HepG2 (cell line): ENCODE measurements around the gene MEX3A. TPM values are rescaled to one million over a fixed set of nuclear protein-coding genes. Genes with fewer than 3 reads are reported as not detected.

Source experiments
- ATAC-seq: fragments of 200-7000 bp; cut with Tn5 transposase; 3 replicates; pipeline ENCODE4 v1.9.1; 2020; ENCODE audit warnings: mild to moderate bottlenecking, moderate library complexity
- BruUV-seq: library from RNA; stranded (reverse); fragments of 400-500 nt; replicated peaks from 2 replicates; lab custom pipeline; 2021; lab: Mats Ljungman, UMichigan
- CTCF ChIA-PET: fragments of 300-600 bp; formaldehyde crosslinking; extraction: SDS; loops from one replicate; lab custom pipeline; 2021; ENCODE audit warnings: low total read pairs, inconsistent platforms, low intra/inter-chr PET ratio; lab: Yijun Ruan, JAX
- POLR2A ChIA-PET: fragments of 350-600 bp; sonication (Branson Sonifier 250); formaldehyde crosslinking; loops from one replicate; lab custom pipeline; 2020; ENCODE audit warnings: antibody characterized with exemption, inconsistent platforms; lab: Yijun Ruan, JAX
- DNase-seq: peaks from one replicate; pipeline ENCODE4 v3.0.0-alpha.2; 2015; ENCODE audit warnings: low spot score
- FAIRE-seq: peaks from 3 replicates; lab custom pipeline; 2011; peaks lifted over from hg19 to GRCh38; lab: Jason Lieb, UNC
- H2AFZ ChIP-seq: one replicate; pipeline ENCODE4 v1.6.1; 2011; ENCODE audit warnings: low read length, inconsistent platforms
- H3K27ac ChIP-seq: fragments of 300-600 bp; 3 replicates; pipeline ENCODE4 v1.8.0; 2011; ENCODE audit warnings: mixed run types, mild to moderate bottlenecking, mixed read lengths, low read length, inconsistent platforms; ENCODE audit not compliant: insufficient read depth; ENCODE audit errors: extremely low read length
- H3K27me3 ChIP-seq, 2 experiments: fragments of 200-600 bp in 1 of 2; 2 replicates in 1 of 2; 3 replicates in 1 of 2; pipeline versions ENCODE4 v1.6.0 to v1.8.0; 2011; ENCODE audit warnings: low read length in 2 of 2, mild to moderate bottlenecking in 2 of 2, moderate library complexity in 2 of 2, inconsistent platforms in 1 of 2; ENCODE audit not compliant: insufficient read depth in 2 of 2, control insufficient read depth in 1 of 2
- H3K36me3 ChIP-seq, 2 experiments: fragments of 200-600 bp in 1 of 2; replicated peaks in 1 of 2; 2 replicates in 1 of 2; 3 replicates in 1 of 2; pipeline versions ENCODE4 v1.5.1 to v1.8.0; 2011; ENCODE audit warnings: low read length in 2 of 2, inconsistent platforms in 1 of 2; ENCODE audit not compliant: insufficient read depth in 2 of 2, control insufficient read depth in 1 of 2
- H3K4me1 ChIP-seq: 2 replicates; pipeline ENCODE4 v1.5.1; 2012; ENCODE audit warnings: low read length, inconsistent platforms; ENCODE audit not compliant: insufficient read depth
- H3K4me2 ChIP-seq: 2 replicates; pipeline ENCODE4 v1.6.0; 2011; ENCODE audit warnings: low read depth, low read length, inconsistent platforms
- H3K4me3 ChIP-seq, 3 experiments: fragments of 200-600 bp in 1 of 3; sonication (generic), shearing (Covaris generic) in 1 of 3; replicated peaks in 1 of 3; 2 replicates each; pipeline ENCODE4 v1.5.1; 2011 to 2016; ENCODE audit warnings: low read length in 3 of 3, inconsistent platforms in 2 of 3, low read depth in 2 of 3, mild to moderate bottlenecking in 2 of 3, control low read depth in 1 of 3, mixed read lengths in 1 of 3; ENCODE audit not compliant: insufficient read depth in 1 of 3
- H3K79me2 ChIP-seq: one replicate; pipeline ENCODE4 v1.6.1; 2011; ENCODE audit warnings: low read length, inconsistent platforms; ENCODE audit not compliant: insufficient read depth
- H3K9ac ChIP-seq: 2 replicates; pipeline ENCODE4 v1.6.0; 2011; ENCODE audit warnings: mild to moderate bottlenecking, low read depth, low read length, inconsistent platforms; ENCODE audit not compliant: insufficient read depth
- H3K9me3 ChIP-seq: 2 replicates; pipeline ENCODE4 v1.5.1; 2012; ENCODE audit warnings: mild to moderate bottlenecking, low read length
- H4K20me1 ChIP-seq: 2 replicates; pipeline ENCODE4 v1.6.0; 2011; ENCODE audit warnings: inconsistent platforms, mild to moderate bottlenecking, low read length, moderate library complexity; ENCODE audit not compliant: insufficient read depth
- ATF7 ChIP-seq, 2 experiments: fragments of 450-650 bp in 1 of 2; sonication (generic) in 1 of 2; formaldehyde crosslinking in 1 of 2; IDR thresholded peaks; 2 replicates each; pipeline versions ENCODE4 v1.4.0 to v1.6.1; 2016 to 2020; ENCODE audit warnings: antibody characterized with exemption in 1 of 2, mild to moderate bottlenecking in 1 of 2, missing genetic modification reagents in 1 of 2
- HDAC6 ChIP-seq: fragments of 200-600 bp; sonication (generic); IDR thresholded peaks from 2 replicates; pipeline ENCODE4 v1.7.0; 2017; ENCODE audit warnings: mild to moderate bottlenecking, antibody characterized with exemption, low read length, low read depth
- KMT2A ChIP-seq: sonication (generic); formaldehyde crosslinking; IDR thresholded peaks from 2 replicates; pipeline ENCODE4 v1.4.0; 2020; ENCODE audit warnings: missing genetic modification reagents
- MED8 ChIP-seq: sonication (generic); formaldehyde crosslinking; IDR thresholded peaks from 2 replicates; pipeline ENCODE4 v1.8.1; 2023; ENCODE audit warnings: mild to moderate bottlenecking, missing genetic modification reagents; ENCODE audit not compliant: insufficient replicate concordance
- PAWR ChIP-seq: sonication (generic); formaldehyde crosslinking; IDR thresholded peaks from 2 replicates; pipeline ENCODE4 v1.4.0; 2020; ENCODE audit warnings: missing genetic modification reagents, mild to moderate bottlenecking, borderline replicate concordance
- ZBTB42 ChIP-seq: sonication (generic); formaldehyde crosslinking; IDR thresholded peaks from 2 replicates; pipeline ENCODE4 v1.5.0; 2020; ENCODE audit warnings: mild to moderate bottlenecking, missing genetic modification reagents
- ZFY ChIP-seq: sonication (generic); formaldehyde crosslinking; IDR thresholded peaks from 2 replicates; pipeline ENCODE4 v1.4.0; 2020; ENCODE audit warnings: missing genetic modification reagents
- ZNF160 ChIP-seq: sonication (generic); formaldehyde crosslinking; IDR thresholded peaks from 2 replicates; pipeline ENCODE4 v1.8.0; 2022; ENCODE audit warnings: mild to moderate bottlenecking, inconsistent platforms, missing genetic modification reagents
- ZNF761 ChIP-seq: sonication (generic); formaldehyde crosslinking; conservative IDR thresholded peaks from 2 replicates; pipeline ENCODE4 v1.4.0; 2020; ENCODE audit warnings: mild to moderate bottlenecking, missing genetic modification reagents
- ZNF782 ChIP-seq: sonication (generic); formaldehyde crosslinking; IDR thresholded peaks from 2 replicates; pipeline ENCODE4 v1.4.0; 2020; ENCODE audit warnings: missing genetic modification reagents, mild to moderate bottlenecking, borderline replicate concordance
- ZNF879 ChIP-seq: sonication (generic); formaldehyde crosslinking; IDR thresholded peaks from 2 replicates; pipeline ENCODE4 v1.8.1; 2023; ENCODE audit warnings: missing genetic modification reagents
- WGBS: methylation state at CpG from one replicate; pipeline ENCODE4 v1.1.6; 2017; ENCODE audit warnings: low lambda C conversion rate; 5-methylcytosine and 5-hydroxymethylcytosine counted together
- in situ Hi-C: cut with HindIII; loops from 2 replicates; pipeline ENCODE4 v1.10.0; 2017; ENCODE audit warnings: low pct_unique_long_range_greater_than_20kb; ENCODE audit not compliant: extremely low pct_ligation_motif_present
- intact Hi-C: fragments of 100-400 bp; cut with micrococcal nuclease; formaldehyde crosslinking; loops from one replicate; pipeline ENCODE4 v1.10.0; 2022; ENCODE audit not compliant: unreplicated experiment
- polyA plus RNA-seq, 8 experiments: library from polyadenylated mRNA; depleted of rRNA in 3 of 8; stranded (reverse) in 7 of 8; unstranded in 1 of 8; fragments of >200 nt; fragmentation: Illumina TruSeq in 4 of 8; extraction: Trizol in 4 of 8; gene quantifications; 2 replicates each; pipeline versions ENCODE4 v1.2.1 to v1.2.3, GENCODE V29; 2011 to 2016; ENCODE audit warnings: low read depth in 4 of 8, missing spikeins in 1 of 8, mixed read lengths in 1 of 8; ENCODE audit not compliant: insufficient read depth in 1 of 8
- total RNA-seq, 5 experiments: library from RNA; depleted of rRNA; stranded (reverse); fragments of >200 nt; fragmentation: Illumina TruSeq; extraction: Trizol; gene quantifications; 2 replicates each; pipeline ENCODE4 v1.2.3, GENCODE V29; 2016; ENCODE audit warnings: low read depth in 1 of 5
- TF ChIP-seq, protein P1 (sequence below): sonication (generic); formaldehyde crosslinking; IDR thresholded peaks from 2 replicates; pipeline ENCODE4 v1.4.0; 2020; ENCODE audit warnings: mild to moderate bottlenecking, missing genetic modification reagents
- TF ChIP-seq, protein P2 (sequence below): sonication (generic); formaldehyde crosslinking; IDR thresholded peaks from 2 replicates; pipeline ENCODE4 v1.4.0; 2020; ENCODE audit warnings: missing genetic modification reagents, mild to moderate bottlenecking, borderline replicate concordance
- TF ChIP-seq, protein P3 (sequence below): sonication (generic); formaldehyde crosslinking; IDR thresholded peaks from 2 replicates; pipeline ENCODE4 v1.8.0; 2022; ENCODE audit warnings: missing genetic modification reagents, low read depth, mild to moderate bottlenecking, borderline replicate concordance
- TF ChIP-seq, protein P4 (sequence below): sonication (generic); formaldehyde crosslinking; IDR thresholded peaks from 2 replicates; pipeline ENCODE4 v1.4.0; 2020; ENCODE audit warnings: missing genetic modification reagents, borderline replicate concordance

MEX3A gene
- total and polyA plus RNA-seq, 2 of the 13 experiments (the other 11 are each of a cell fraction or from before 2014, with no cell fraction given) = 7.6 to 9.1 TPM

DNA sequence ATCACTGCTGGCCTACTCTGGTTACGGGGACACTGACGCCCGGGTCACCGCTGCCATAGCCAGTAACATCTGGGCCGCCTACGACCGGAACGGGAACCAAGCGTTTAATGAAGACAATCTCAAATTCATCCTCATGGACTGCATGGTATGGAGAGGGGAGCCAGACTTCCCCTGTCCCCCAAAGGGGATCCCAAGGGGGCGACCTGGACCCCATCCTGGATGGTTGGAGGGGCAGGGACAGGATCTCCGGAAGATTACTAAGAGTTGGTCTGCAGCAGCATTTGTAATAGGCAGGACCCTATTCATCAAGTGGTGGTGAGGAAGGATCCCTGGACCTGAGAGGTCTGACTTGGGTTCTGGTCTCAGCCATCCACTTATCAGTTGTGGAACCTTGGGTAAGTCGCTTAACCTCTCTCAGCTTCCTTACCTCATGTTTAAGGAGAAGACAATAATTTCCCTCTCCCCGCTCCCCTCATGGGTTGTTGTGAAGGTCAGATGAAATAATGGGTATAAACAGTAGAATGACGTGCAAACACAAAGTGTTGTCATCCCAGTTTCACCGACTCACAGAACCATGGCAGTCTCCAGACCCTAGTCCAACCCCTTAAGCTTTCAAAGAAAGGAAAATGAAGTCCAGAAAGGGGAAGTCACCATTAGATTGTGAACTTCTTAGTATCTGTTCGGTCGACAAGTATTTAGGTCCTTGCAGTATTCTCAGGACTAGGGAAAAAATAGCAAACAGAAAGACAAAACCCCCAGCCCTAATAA lies 26.8 kb downstream of the MEX3A start:
- H3K79me2 ChIP-seq = peaks cover 18% of the 10 kb centered on the region
- H3K9ac ChIP-seq = peak overlapping the region; percentile 98
- peak overlapping the region; percentile 100 for H3K27ac ChIP-seq
- ChIA-PET POLR2A (interaction anchor here (0.6 kb wide), 1 partner anchor 121 kb away, joined by 4 read pairs; no protein-coding TSS in a partner anchor), CTCF (no interaction called here)
- no peak for ATAC-seq
- in situ Hi-C loops (no loop called here), intact Hi-C loops (no loop called here)
- peak overlapping the region; percentile 85 for H3K4me2 ChIP-seq
- H3K9me3 ChIP-seq = no peaks in the 10 kb centered on the region
- no peak for DNase-seq
- TF ChIP-seq ZBTB42 (0 out of 2 replicates have a peak, but pooled peaks have one; percentile 12), HDAC6 (no peak), KMT2A (no peak), ZNF879 (CRISPR knock-in tag) (no peak), MED8 (no peak), ATF7 (IDR thresholded peaks at IDR 0.05) (no peak), ATF7 (CRISPR knock-in tag; IDR thresholded peaks at IDR 0.05) (0 out of 2 replicates have a peak, but pooled peaks have one; percentile 2), ZNF761 (CRISPR knock-in tag) (0 out of 2 replicates have a peak, but pooled peaks have one; percentile 12), PAWR (0 out of 2 replicates have a peak, but pooled peaks have one; percentile 12), ZFY (no peak), ZNF782 (CRISPR knock-in tag) (0 out of 2 replicates have a peak, but pooled peaks have one; percentile 20), ZNF160 (CRISPR knock-in tag) (no peak)
- TF ChIP-seq, protein P1, sequence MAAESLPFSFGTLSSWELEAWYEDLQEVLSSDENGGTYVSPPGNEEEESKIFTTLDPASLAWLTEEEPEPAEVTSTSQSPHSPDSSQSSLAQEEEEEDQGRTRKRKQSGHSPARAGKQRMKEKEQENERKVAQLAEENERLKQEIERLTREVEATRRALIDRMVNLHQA (CRISPR knock-in tag) = no peak
- TF ChIP-seq, protein P2, sequence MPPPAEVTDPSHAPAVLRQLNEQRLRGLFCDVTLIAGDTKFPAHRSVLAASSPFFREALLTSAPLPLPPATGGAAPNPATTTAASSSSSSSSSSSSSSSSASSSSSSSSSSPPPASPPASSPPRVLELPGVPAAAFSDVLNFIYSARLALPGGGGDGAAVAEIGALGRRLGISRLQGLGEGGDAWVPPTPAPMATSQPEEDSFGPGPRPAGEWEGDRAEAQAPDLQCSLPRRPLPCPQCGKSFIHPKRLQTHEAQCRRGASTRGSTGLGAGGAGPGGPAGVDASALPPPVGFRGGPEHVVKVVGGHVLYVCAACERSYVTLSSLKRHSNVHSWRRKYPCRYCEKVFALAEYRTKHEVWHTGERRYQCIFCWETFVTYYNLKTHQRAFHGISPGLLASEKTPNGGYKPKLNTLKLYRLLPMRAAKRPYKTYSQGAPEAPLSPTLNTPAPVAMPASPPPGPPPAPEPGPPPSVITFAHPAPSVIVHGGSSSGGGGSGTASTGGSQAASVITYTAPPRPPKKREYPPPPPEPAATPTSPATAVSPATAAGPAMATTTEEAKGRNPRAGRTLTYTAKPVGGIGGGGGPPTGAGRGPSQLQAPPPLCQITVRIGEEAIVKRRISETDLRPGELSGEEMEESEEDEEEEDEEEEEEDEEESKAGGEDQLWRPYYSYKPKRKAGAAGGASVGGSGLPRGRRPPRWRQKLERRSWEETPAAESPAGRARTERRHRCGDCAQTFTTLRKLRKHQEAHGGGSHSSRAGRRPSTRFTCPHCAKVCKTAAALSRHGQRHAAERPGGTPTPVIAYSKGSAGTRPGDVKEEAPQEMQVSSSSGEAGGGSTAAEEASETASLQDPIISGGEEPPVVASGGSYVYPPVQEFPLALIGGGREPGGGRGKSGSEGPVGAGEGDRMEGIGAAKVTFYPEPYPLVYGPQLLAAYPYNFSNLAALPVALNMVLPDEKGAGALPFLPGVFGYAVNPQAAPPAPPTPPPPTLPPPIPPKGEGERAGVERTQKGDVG (CRISPR knock-in tag) = no peak
- TF ChIP-seq, protein P3, sequence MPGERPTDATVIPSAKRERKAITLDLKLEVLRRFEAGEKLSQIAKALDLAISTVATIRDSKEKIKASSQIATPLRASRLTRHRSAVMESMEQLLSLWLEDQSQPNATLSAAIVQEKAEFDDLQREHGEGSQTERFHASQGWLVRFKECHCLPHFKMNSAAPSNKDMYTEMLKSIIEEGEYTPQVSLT = 0 out of 2 replicates have a peak, but pooled peaks have one; percentile 7
- TF ChIP-seq, protein P4, sequence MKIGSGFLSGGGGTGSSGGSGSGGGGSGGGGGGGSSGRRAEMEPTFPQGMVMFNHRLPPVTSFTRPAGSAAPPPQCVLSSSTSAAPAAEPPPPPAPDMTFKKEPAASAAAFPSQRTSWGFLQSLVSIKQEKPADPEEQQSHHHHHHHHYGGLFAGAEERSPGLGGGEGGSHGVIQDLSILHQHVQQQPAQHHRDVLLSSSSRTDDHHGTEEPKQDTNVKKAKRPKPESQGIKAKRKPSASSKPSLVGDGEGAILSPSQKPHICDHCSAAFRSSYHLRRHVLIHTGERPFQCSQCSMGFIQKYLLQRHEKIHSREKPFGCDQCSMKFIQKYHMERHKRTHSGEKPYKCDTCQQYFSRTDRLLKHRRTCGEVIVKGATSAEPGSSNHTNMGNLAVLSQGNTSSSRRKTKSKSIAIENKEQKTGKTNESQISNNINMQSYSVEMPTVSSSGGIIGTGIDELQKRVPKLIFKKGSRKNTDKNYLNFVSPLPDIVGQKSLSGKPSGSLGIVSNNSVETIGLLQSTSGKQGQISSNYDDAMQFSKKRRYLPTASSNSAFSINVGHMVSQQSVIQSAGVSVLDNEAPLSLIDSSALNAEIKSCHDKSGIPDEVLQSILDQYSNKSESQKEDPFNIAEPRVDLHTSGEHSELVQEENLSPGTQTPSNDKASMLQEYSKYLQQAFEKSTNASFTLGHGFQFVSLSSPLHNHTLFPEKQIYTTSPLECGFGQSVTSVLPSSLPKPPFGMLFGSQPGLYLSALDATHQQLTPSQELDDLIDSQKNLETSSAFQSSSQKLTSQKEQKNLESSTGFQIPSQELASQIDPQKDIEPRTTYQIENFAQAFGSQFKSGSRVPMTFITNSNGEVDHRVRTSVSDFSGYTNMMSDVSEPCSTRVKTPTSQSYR (CRISPR knock-in tag) = no peak
- peaks cover 2 to 16% of the 10 kb centered on the region in 2 experiments; a peak in 3 of 5 replicates for H3K36me3 ChIP-seq
- H3K4me1 ChIP-seq = peaks cover 27% of the 10 kb centered on the region
- H2AFZ ChIP-seq = no peak overlapping the region
- 26% methylated on average over 15 of the region's 17 CpGs for WGBS
- no peaks in the 10 kb centered on the region for H4K20me1 ChIP-seq
- no peak for FAIRE-seq
- peak overlapping the region; percentile 94 to 97 (median 96) for H3K4me3 ChIP-seq
- no peaks in the 10 kb centered on the region; a peak in 1 of 5 replicates for H3K27me3 ChIP-seq
- no TSS peak for BruUV-seq
